ENCODE data around the gene DNAJB13.

DNAJB13 gene

GRCh38 chr11:73956876-73957653 is 6.2 kb downstream of the DNAJB13 start:
- DNase-seq: no peak

- DNase-seq: no peak
These were observed 7.0 kb downstream of the DNAJB13 start for GRCh38 chr11:73957654-73958361.

- DNase-seq: no peak
These were observed 7.8 kb downstream of the DNAJB13 start for GRCh38 chr11:73958521-73959141.

GRCh38 chr11:73961321-73961720 is 10.5 kb downstream of the DNAJB13 start:
- DNase-seq: no peak

- no peak for DNase-seq
These were observed 11.4 kb downstream of the DNAJB13 start for GRCh38 chr11:73962101-73962705.

GRCh38 chr11:73963861-73964260 is 13.0 kb downstream of the DNAJB13 start:
- DNase-seq: no peak

- DNase-seq: no peak
These were observed 14.4 kb downstream of the DNAJB13 start for GRCh38 chr11:73965076-73965763.

- DNase-seq: no peak
These were observed 14.9 kb downstream of the DNAJB13 start for GRCh38 chr11:73965764-73966121.

- DNase-seq: no peak
These were observed 17.6 kb downstream of the DNAJB13 start for GRCh38 chr11:73968356-73968966.

GRCh38 chr11:73969091-73969490 is 18.3 kb downstream of the DNAJB13 start:
- no peak for DNase-seq

GRCh38 chr11:73969991-73970800 is 19.4 kb downstream of the DNAJB13 start:
- no peak for DNase-seq

- no peak for DNase-seq
These were observed 20.4 kb downstream of the DNAJB13 start for GRCh38 chr11:73971175-73971719.

GRCh38 chr11:73972187-73972586 is 21.4 kb downstream of the DNAJB13 start:
- DNase-seq: no peak

- no peak for DNase-seq
These were observed 22.0 kb downstream of the DNAJB13 start for GRCh38 chr11:73972620-73973449.

GRCh38 chr11:73974604-73975478 is 24.0 kb downstream of the DNAJB13 start:
- DNase-seq: no peak

GRCh38 chr11:73975479-73975757 is 24.6 kb downstream of the DNAJB13 start:
- DNase-seq: no peak

GRCh38 chr11:73976451-73977151 is 25.8 kb downstream of the DNAJB13 start:
- no peak for DNase-seq

GRCh38 chr11:73977856-73978519 is 27.2 kb downstream of the DNAJB13 start:
- DNase-seq: no peak

All from femur (tissue), 1 donor.